ENCODE results near the gene LRRIQ3. TPM values are rescaled to one million over a fixed set of nuclear protein-coding genes. Genes with fewer than 3 reads are reported as not detected.

The LRRIQ3 gene
- total and polyA plus RNA-seq, 10 of the 15 experiments (the other 5 are each of a cell fraction or from before 2014, with no cell fraction given) = 1.1 to 5.1 (median 2.7) TPM

DNA sequence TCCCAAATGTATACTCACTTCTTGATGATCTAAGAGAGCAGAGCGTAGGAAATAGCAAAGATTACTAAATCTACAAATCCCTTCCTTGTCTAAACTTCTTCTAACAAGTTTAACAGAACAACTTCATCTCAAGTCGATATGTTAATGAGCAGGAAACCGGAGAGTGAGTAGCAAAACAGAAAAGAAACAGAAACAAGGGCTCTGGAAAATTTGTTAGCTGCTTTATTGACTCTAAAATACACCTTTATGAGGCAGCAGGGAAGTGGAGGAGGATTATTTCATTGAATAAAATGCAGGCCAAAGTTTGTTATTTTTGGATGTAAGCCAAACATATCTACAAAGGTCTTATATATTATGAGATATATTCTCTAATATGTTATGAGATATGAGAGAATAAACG is 192.4 kb downstream of the LRRIQ3 start (continued):
- TF ChIP-seq, protein P1, sequence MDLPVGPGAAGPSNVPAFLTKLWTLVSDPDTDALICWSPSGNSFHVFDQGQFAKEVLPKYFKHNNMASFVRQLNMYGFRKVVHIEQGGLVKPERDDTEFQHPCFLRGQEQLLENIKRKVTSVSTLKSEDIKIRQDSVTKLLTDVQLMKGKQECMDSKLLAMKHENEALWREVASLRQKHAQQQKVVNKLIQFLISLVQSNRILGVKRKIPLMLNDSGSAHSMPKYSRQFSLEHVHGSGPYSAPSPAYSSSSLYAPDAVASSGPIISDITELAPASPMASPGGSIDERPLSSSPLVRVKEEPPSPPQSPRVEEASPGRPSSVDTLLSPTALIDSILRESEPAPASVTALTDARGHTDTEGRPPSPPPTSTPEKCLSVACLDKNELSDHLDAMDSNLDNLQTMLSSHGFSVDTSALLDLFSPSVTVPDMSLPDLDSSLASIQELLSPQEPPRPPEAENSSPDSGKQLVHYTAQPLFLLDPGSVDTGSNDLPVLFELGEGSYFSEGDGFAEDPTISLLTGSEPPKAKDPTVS (IDR thresholded peaks at IDR 0.05; ENCODE audit: low read depth, low read length) = no peak
- no peak for TF ChIP-seq NRF1 (conservative IDR thresholded peaks at IDR 0.05; ENCODE audit: low read depth, low read length)
- no peak for TF ChIP-seq SIN3A (IDR thresholded peaks at IDR 0.05; ENCODE audit: low read depth, low read length)
- no peak for TF ChIP-seq IKZF2 (IDR thresholded peaks at IDR 0.05)
- no peak for TF ChIP-seq MYB (IDR thresholded peaks at IDR 0.05; ENCODE audit: borderline replicate concordance, low read depth, low read length)
- TF ChIP-seq YBX1 (IDR thresholded peaks at IDR 0.05) = no peak
- no peak for TF ChIP-seq SPI1 (IDR thresholded peaks at IDR 0.05; ENCODE audit: borderline replicate concordance, insufficient read depth, low read depth, low read length)
- no peak for TF ChIP-seq WRNIP1 (IDR thresholded peaks at IDR 0.05; ENCODE audit: borderline replicate concordance, low read depth, low read length)
- no peak for TF ChIP-seq MXI1 (IDR thresholded peaks at IDR 0.05; ENCODE audit: low read depth, low read length)
- TF ChIP-seq ZNF274 (IDR thresholded peaks at IDR 0.05; ENCODE audit: insufficient read depth, insufficient read length) = no peak

DNA sequence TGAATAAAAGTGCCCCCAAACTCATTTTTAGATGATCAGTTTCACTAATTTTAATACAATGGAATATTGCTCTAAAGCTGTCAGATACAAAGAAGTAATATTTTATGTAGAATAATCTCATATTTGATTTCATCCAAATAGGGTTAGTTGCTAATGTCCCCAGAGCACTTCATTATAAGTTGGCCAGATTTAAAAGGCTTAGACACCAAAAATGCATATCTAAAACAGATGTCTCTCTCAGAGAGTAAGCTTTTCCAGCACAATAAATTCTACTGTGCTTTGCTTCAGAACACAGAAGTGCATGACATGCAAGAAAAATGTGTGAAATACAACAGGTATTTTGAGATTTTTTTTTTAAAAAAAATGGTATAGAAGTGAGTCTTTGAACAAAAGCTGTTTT is 194.2 kb downstream of the LRRIQ3 start:
- BruUV-seq (replicated peaks) = no TSS peak
- H3K4me2 ChIP-seq (ENCODE audit: control insufficient read depth, insufficient read depth) = no peak overlapping the region
- H3K9me3 ChIP-seq (replicated peaks; ENCODE audit: control insufficient read depth, insufficient read depth, low read length) = no peaks in the 10 kb centered on the region
- no peaks in the 10 kb centered on the region for H3K36me3 ChIP-seq (ENCODE audit: control insufficient read depth in 2 of 2, insufficient read depth in 2 of 2, low read length in 1 of 2)
- in situ Hi-C loops (cut with MboI) (no loop called here), intact Hi-C loops (cut with micrococcal nuclease; ENCODE audit: unreplicated experiment) (loop anchor here (10.0 kb wide), 1 partner anchor 681 kb away; no protein-coding TSS in a partner anchor)
- ChIA-PET CTCF (interaction anchor here (0.6 to 2.0 kb wide), 4 partner anchors 164 to 607 kb away, joined by 3 to 6 read pairs (median 3); no protein-coding TSS in a partner anchor), RAD21 (ENCODE audit: unreplicated experiment) (interaction anchor here (0.6 to 1.4 kb wide), 4 partner anchors 11 to 686 kb away, joined by 3 to 7 read pairs (median 4); no protein-coding TSS in a partner anchor), SMC1A (ENCODE audit: uncharacterized antibody, unreplicated experiment) (interaction anchor here (0.7 to 3.2 kb wide), 9 partner anchors 8 to 686 kb away, joined by 3 to 11 read pairs (median 4); no protein-coding TSS in a partner anchor), POLR2A (interaction anchor here (0.8 kb wide), 1 partner anchor 8 kb away, joined by 5 read pairs; no protein-coding TSS in a partner anchor)
- DNase-seq (ENCODE audit: low read depth, low spot score) (no peak), FAIRE-seq (no peak), ATAC-seq (no peak)
- no peak overlapping the region for H2AFZ ChIP-seq (ENCODE audit: control insufficient read depth, low read depth, low read length)
- no peak overlapping the region for H3K9ac ChIP-seq (ENCODE audit: control insufficient read depth, insufficient read depth, low read length)
- H3K27ac ChIP-seq (ENCODE audit: control insufficient read depth, insufficient read depth) = no peak overlapping the region
- no peaks in the 10 kb centered on the region for H3K4me1 ChIP-seq (ENCODE audit: control insufficient read depth, insufficient read depth, low read length)
- no peaks in the 10 kb centered on the region for H3K27me3 ChIP-seq (replicated peaks in 1 of 2; ENCODE audit: control insufficient read depth in 2 of 2, insufficient read depth in 2 of 2, low read length in 1 of 2)
- no peaks in the 10 kb centered on the region for H4K20me1 ChIP-seq (ENCODE audit: control insufficient read depth, insufficient read depth)
- no peak overlapping the region for H3K4me3 ChIP-seq
- TF ChIP-seq SUPT20H (IDR thresholded peaks at IDR 0.05; ENCODE audit: borderline replicate concordance, control insufficient read depth, low read depth, low read length) (no peak), STAT1 (conservative IDR thresholded peaks at IDR 0.05) (no peak), WRNIP1 (IDR thresholded peaks at IDR 0.05; ENCODE audit: borderline replicate concordance, low read depth, low read length) (no peak), SP1 (IDR thresholded peaks at IDR 0.05; ENCODE audit: low read depth, low read length) (no peak), RAD21 (IDR thresholded peaks at IDR 0.05; ENCODE audit: insufficient read depth, low read depth, low read length) (no peak), SREBF1 (IDR thresholded peaks at IDR 0.05; ENCODE audit: low read length) (no peak), CHD1 (IDR thresholded peaks at IDR 0.05; ENCODE audit: low read depth, low read length) (no peak), CREB1 (IDR thresholded peaks at IDR 0.05; ENCODE audit: low read depth) (no peak), PML (IDR thresholded peaks at IDR 0.05; ENCODE audit: low read length) (no peak)
- TF ChIP-seq, protein P2, sequence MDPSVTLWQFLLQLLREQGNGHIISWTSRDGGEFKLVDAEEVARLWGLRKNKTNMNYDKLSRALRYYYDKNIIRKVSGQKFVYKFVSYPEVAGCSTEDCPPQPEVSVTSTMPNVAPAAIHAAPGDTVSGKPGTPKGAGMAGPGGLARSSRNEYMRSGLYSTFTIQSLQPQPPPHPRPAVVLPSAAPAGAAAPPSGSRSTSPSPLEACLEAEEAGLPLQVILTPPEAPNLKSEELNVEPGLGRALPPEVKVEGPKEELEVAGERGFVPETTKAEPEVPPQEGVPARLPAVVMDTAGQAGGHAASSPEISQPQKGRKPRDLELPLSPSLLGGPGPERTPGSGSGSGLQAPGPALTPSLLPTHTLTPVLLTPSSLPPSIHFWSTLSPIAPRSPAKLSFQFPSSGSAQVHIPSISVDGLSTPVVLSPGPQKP (IDR thresholded peaks at IDR 0.05; ENCODE audit: low read depth, low read length) = no peak
- H3K79me2 ChIP-seq (ENCODE audit: control insufficient read depth, insufficient read depth, low read length) = no peaks in the 10 kb centered on the region
